ENCODE measurements around the gene NAT9. TPM values are rescaled to one million over a fixed set of nuclear protein-coding genes. Genes with fewer than 3 reads are reported as not detected.

The NAT9 gene
- total RNA-seq, 1 donor from 2014 or later: 67.8 TPM

GRCh38 chr17:74744714-74745547 lies 31.2 kb downstream of the NAT9 start:
- H3K9me3 Mint-ChIP-seq (ENCODE audit: unreplicated experiment): peaks cover 4% of the 10 kb centered on the region
- peaks cover 9% of the 10 kb centered on the region for H3K4me1 Mint-ChIP-seq (ENCODE audit: low read depth, unreplicated experiment)
- peak; percentile 100 for TF ChIP-seq CTCF (IDR thresholded peaks at IDR 0.05; ENCODE audit: partially characterized antibody, unreplicated experiment)
- H3K27ac Mint-ChIP-seq (ENCODE audit: unreplicated experiment): no peak overlapping the region
- peaks cover 3% of the 10 kb centered on the region for H3K27me3 Mint-ChIP-seq (ENCODE audit: unreplicated experiment)
- DNase-seq: peak; percentile 88
- peak overlapping the region; percentile 61 for H3K4me3 Mint-ChIP-seq (ENCODE audit: unreplicated experiment)
- H3K36me3 Mint-ChIP-seq (ENCODE audit: unreplicated experiment): no peaks in the 10 kb centered on the region

GRCh38 chr17:74744349-74744713 lies 31.8 kb downstream of the NAT9 start:
- H3K27me3 Mint-ChIP-seq (ENCODE audit: unreplicated experiment): peaks cover 4% of the 10 kb centered on the region
- H3K9me3 Mint-ChIP-seq (ENCODE audit: unreplicated experiment): peaks cover 2% of the 10 kb centered on the region
- DNase-seq: no peak
- H3K4me1 Mint-ChIP-seq (ENCODE audit: low read depth, unreplicated experiment): peaks cover 6% of the 10 kb centered on the region
- no peak overlapping the region for H3K27ac Mint-ChIP-seq (ENCODE audit: unreplicated experiment)
- H3K36me3 Mint-ChIP-seq (ENCODE audit: unreplicated experiment): no peaks in the 10 kb centered on the region
- no peak for TF ChIP-seq CTCF (IDR thresholded peaks at IDR 0.05; ENCODE audit: partially characterized antibody, unreplicated experiment)
- H3K4me3 Mint-ChIP-seq (ENCODE audit: unreplicated experiment): no peak overlapping the region

GRCh38 chr17:74743755-74744154 lies 32.4 kb downstream of the NAT9 start:
- Mint-ChIP-seq H3K36me3 (ENCODE audit: unreplicated experiment) (no peaks in the 10 kb centered on the region), H3K4me3 (ENCODE audit: unreplicated experiment) (no peak overlapping the region), H3K9me3 (ENCODE audit: unreplicated experiment) (peaks cover 5% of the 10 kb centered on the region), H3K27ac (ENCODE audit: unreplicated experiment) (no peak overlapping the region), H3K27me3 (ENCODE audit: unreplicated experiment) (peaks cover 8% of the 10 kb centered on the region), H3K4me1 (ENCODE audit: low read depth, unreplicated experiment) (peaks cover 6% of the 10 kb centered on the region)
- DNase-seq: no peak
- TF ChIP-seq CTCF (IDR thresholded peaks at IDR 0.05; ENCODE audit: partially characterized antibody, unreplicated experiment): no peak

- no peak for DNase-seq
- H3K36me3 Mint-ChIP-seq (ENCODE audit: unreplicated experiment): no peaks in the 10 kb centered on the region
- H3K4me1 Mint-ChIP-seq (ENCODE audit: low read depth, unreplicated experiment): peaks cover 6% of the 10 kb centered on the region
- H3K27ac Mint-ChIP-seq (ENCODE audit: unreplicated experiment): no peak overlapping the region
- no peak for TF ChIP-seq CTCF (IDR thresholded peaks at IDR 0.05; ENCODE audit: partially characterized antibody, unreplicated experiment)
- peaks cover 5% of the 10 kb centered on the region for H3K9me3 Mint-ChIP-seq (ENCODE audit: unreplicated experiment)
- H3K27me3 Mint-ChIP-seq (ENCODE audit: unreplicated experiment): peaks cover 9% of the 10 kb centered on the region
- H3K4me3 Mint-ChIP-seq (ENCODE audit: unreplicated experiment): no peak overlapping the region
Observed at GRCh38 chr17:74742978-74743545, 33.1 kb downstream of the NAT9 start.

GRCh38 chr17:74742153-74742515 lies 34.0 kb downstream of the NAT9 start:
- H3K4me3 Mint-ChIP-seq (ENCODE audit: unreplicated experiment): no peak overlapping the region
- no peak for DNase-seq
- H3K27ac Mint-ChIP-seq (ENCODE audit: unreplicated experiment): no peak overlapping the region
- no peak for TF ChIP-seq CTCF (IDR thresholded peaks at IDR 0.05; ENCODE audit: partially characterized antibody, unreplicated experiment)
- no peaks in the 10 kb centered on the region for H3K36me3 Mint-ChIP-seq (ENCODE audit: unreplicated experiment)
- H3K9me3 Mint-ChIP-seq (ENCODE audit: unreplicated experiment): peaks cover 5% of the 10 kb centered on the region
- peaks cover 6% of the 10 kb centered on the region for H3K4me1 Mint-ChIP-seq (ENCODE audit: low read depth, unreplicated experiment)
- peaks cover 9% of the 10 kb centered on the region for H3K27me3 Mint-ChIP-seq (ENCODE audit: unreplicated experiment)

Data from glutamatergic neuron (in vitro differentiated cells).